Astrocyte (in vitro differentiated cells and primary cell): Measurements from ENCODE around the gene MEN1. TPM values are rescaled to one million over a fixed set of nuclear protein-coding genes. Genes with fewer than 3 reads are reported as not detected.

ENCODE experiments used
- DNase-seq: peaks from one replicate; pipeline ENCODE4 v3.0.0-alpha.2; 2010; ENCODE audit warnings: low read depth
- FAIRE-seq: peaks from 2 replicates; lab custom pipeline; 2011; peaks lifted over from hg19 to GRCh38; lab: Jason Lieb, UNC
- H2AFZ ChIP-seq: 2 replicates; pipeline ENCODE4 v1.6.0; 2012; ENCODE audit warnings: low read depth, low read length, inconsistent platforms
- H3K27ac ChIP-seq: 2 replicates; pipeline ENCODE4 v1.5.1; 2011; ENCODE audit warnings: low read depth, low read length, inconsistent platforms
- H3K27me3 ChIP-seq: 2 replicates; pipeline ENCODE4 v1.6.0; 2011; ENCODE audit warnings: low read length, inconsistent platforms; ENCODE audit not compliant: insufficient read depth
- H3K36me3 ChIP-seq: 2 replicates; pipeline ENCODE4 v1.5.1; 2011; ENCODE audit warnings: low read length, inconsistent platforms; ENCODE audit not compliant: insufficient read depth
- H3K4me1 ChIP-seq: 2 replicates; pipeline ENCODE4 v1.5.1; 2011; ENCODE audit warnings: low read length, inconsistent platforms; ENCODE audit not compliant: insufficient read depth
- H3K4me2 ChIP-seq: 2 replicates; pipeline ENCODE4 v1.6.0; 2012; ENCODE audit warnings: low read length, inconsistent platforms
- H3K4me3 ChIP-seq: 2 replicates; pipeline ENCODE4 v1.5.1; 2011; ENCODE audit warnings: low read depth, mild to moderate bottlenecking, low read length, inconsistent platforms; ENCODE audit not compliant: insufficient read depth
- H3K79me2 ChIP-seq: 2 replicates; pipeline ENCODE4 v1.6.0; 2012; ENCODE audit warnings: mild to moderate bottlenecking, low read length, inconsistent platforms; ENCODE audit not compliant: insufficient read depth
- H3K9ac ChIP-seq: 2 replicates; pipeline ENCODE4 v1.6.0; 2012; ENCODE audit warnings: mild to moderate bottlenecking, low read length, inconsistent platforms
- H3K9me3 ChIP-seq: 2 replicates; pipeline ENCODE4 v1.5.1; 2012; ENCODE audit warnings: low read depth, mild to moderate bottlenecking, low read length, inconsistent platforms; ENCODE audit not compliant: insufficient read depth
- H4K20me1 ChIP-seq: 2 replicates; pipeline ENCODE4 v1.6.0; 2012; ENCODE audit warnings: low read length, inconsistent platforms; ENCODE audit not compliant: insufficient read depth
- H3K27ac Mint-ChIP-seq: one replicate; pipeline ENCODE4 v1.8.0; 2021; ENCODE audit warnings: mild to moderate bottlenecking, mixed read lengths; ENCODE audit not compliant: unreplicated experiment
- H3K27me3 Mint-ChIP-seq: one replicate; pipeline ENCODE4 v1.8.0; 2021; ENCODE audit warnings: low read depth, mixed read lengths; ENCODE audit not compliant: unreplicated experiment
- H3K36me3 Mint-ChIP-seq: one replicate; pipeline ENCODE4 v1.8.0; 2021; ENCODE audit warnings: low read depth, mixed read lengths; ENCODE audit not compliant: unreplicated experiment
- H3K4me1 Mint-ChIP-seq: one replicate; pipeline ENCODE4 v1.8.0; 2021; ENCODE audit warnings: low read depth, mixed read lengths; ENCODE audit not compliant: unreplicated experiment
- H3K4me3 Mint-ChIP-seq: one replicate; pipeline ENCODE4 v1.8.0; 2021; ENCODE audit warnings: mild to moderate bottlenecking, moderate library complexity, mixed read lengths; ENCODE audit not compliant: unreplicated experiment
- H3K9me3 Mint-ChIP-seq: one replicate; pipeline ENCODE4 v1.8.0; 2021; ENCODE audit warnings: mild to moderate bottlenecking, mixed read lengths; ENCODE audit not compliant: unreplicated experiment
- CTCF ChIP-seq: IDR thresholded peaks from 2 replicates; pipeline ENCODE4 v1.5.1; 2011; ENCODE audit warnings: low read depth, mild to moderate bottlenecking, inconsistent platforms, low read length, moderate library complexity; ENCODE audit not compliant: insufficient read depth
- EZH2 ChIP-seq: IDR thresholded peaks from 2 replicates; pipeline ENCODE4 v1.6.1; 2012; ENCODE audit warnings: mild to moderate bottlenecking, low read length, inconsistent platforms; ENCODE audit not compliant: insufficient read depth
- total RNA-seq: library from RNA; stranded (reverse); gene quantifications from 2 replicates; pipeline ENCODE4 v1.2.1, GENCODE V29; 2021

Gene MEN1
- total RNA-seq, 1 donor from 2014 or later: 26.0 TPM

DNA sequence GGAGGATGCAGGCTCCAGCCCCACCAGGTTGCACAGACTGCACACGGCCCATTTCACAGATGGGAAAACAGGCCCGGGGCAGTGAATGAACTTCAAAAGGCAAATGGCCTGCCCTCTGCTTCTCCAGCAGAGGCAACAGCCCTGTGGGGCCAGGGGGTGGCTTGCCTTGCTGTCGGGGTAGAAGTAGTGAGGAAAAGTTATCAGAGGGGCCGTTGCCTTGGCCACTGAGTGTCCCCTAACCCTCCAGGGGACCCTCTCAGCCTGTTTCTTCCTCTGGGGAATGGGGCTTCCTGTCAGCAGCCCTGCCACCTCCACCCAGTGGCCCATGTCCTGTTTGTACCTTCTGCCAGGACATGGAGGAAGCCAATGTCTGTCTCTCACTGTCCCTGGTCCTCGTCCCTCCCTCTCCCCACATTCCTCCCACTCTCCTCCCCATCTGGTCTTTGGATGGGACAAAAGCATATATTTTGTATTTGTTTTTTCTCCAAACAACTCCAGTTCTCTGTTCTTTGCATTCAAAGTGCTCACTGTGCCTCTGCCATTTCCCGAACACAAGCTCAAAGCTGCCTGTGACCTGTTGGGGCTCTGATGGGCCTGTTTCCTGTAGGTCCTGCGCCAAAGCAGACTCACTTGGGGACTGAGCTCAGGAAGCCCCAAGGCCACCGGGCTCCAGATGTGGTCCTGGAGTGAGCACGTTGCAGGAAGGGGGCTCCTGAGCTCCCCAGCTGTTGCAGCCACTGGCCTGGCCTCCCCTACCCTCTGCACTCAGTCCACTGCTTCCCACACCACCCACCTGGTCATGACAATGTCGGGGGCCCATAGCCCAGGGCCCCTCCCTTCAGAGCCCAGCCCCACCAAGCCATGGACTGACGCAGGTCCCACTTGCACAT lies 16.8 kb downstream of the MEN1 start:
- no peak overlapping the region for H3K4me3 Mint-ChIP-seq
- Histone ChIP-seq H2AFZ (no peak overlapping the region), H3K4me2 (no peak overlapping the region), H3K4me1 (no peaks in the 10 kb centered on the region), H3K9ac (no peak overlapping the region), H3K4me3 (no peak overlapping the region), H3K9me3 (no peaks in the 10 kb centered on the region), H3K36me3 (no peaks in the 10 kb centered on the region), H3K27ac (no peak overlapping the region), H4K20me1 (no peaks in the 10 kb centered on the region), H3K27me3 (no peaks in the 10 kb centered on the region), H3K79me2 (no peaks in the 10 kb centered on the region)
- H3K9me3 Mint-ChIP-seq: no peaks in the 10 kb centered on the region
- peaks cover 8% of the 10 kb centered on the region for H3K36me3 Mint-ChIP-seq
- FAIRE-seq (no peak), DNase-seq (no peak)
- H3K4me1 Mint-ChIP-seq: no peaks in the 10 kb centered on the region
- H3K27ac Mint-ChIP-seq: no peak overlapping the region
- H3K27me3 Mint-ChIP-seq: no peaks in the 10 kb centered on the region
- TF ChIP-seq CTCF: no peak
- TF ChIP-seq EZH2: no peak

- no peaks in the 10 kb centered on the region for H3K79me2 ChIP-seq
- no peaks in the 10 kb centered on the region for H3K36me3 ChIP-seq
- H3K9me3 ChIP-seq: no peaks in the 10 kb centered on the region
- no peak overlapping the region for H3K4me2 ChIP-seq
- FAIRE-seq: no peak
- DNase-seq: no peak
- no peaks in the 10 kb centered on the region for H3K4me1 ChIP-seq
- no peak overlapping the region for H2AFZ ChIP-seq
- H3K27me3 ChIP-seq: no peaks in the 10 kb centered on the region
- Mint-ChIP-seq H3K36me3 (peaks cover 8% of the 10 kb centered on the region), H3K9me3 (no peaks in the 10 kb centered on the region), H3K4me3 (no peak overlapping the region), H3K4me1 (no peaks in the 10 kb centered on the region), H3K27ac (no peak overlapping the region), H3K27me3 (no peaks in the 10 kb centered on the region)
- no peak for TF ChIP-seq EZH2
- TF ChIP-seq CTCF: no peak
- H3K9ac ChIP-seq: no peak overlapping the region
- no peak overlapping the region for H3K4me3 ChIP-seq
- H4K20me1 ChIP-seq: no peaks in the 10 kb centered on the region
- H3K27ac ChIP-seq: no peak overlapping the region
Measured at GRCh38 chr11:64792482-64792881, 17.9 kb downstream of the MEN1 start.

GRCh38 chr11:64791781-64792291 lies 18.5 kb downstream of the MEN1 start:
- Mint-ChIP-seq H3K27me3 (no peaks in the 10 kb centered on the region), H3K9me3 (no peaks in the 10 kb centered on the region), H3K4me3 (no peak overlapping the region), H3K36me3 (peaks cover 8% of the 10 kb centered on the region), H3K27ac (no peak overlapping the region), H3K4me1 (no peaks in the 10 kb centered on the region)
- FAIRE-seq: no peak
- H3K36me3 ChIP-seq: no peaks in the 10 kb centered on the region
- H3K27ac ChIP-seq: no peak overlapping the region
- no peak overlapping the region for H3K4me3 ChIP-seq
- no peak overlapping the region for H3K9ac ChIP-seq
- no peaks in the 10 kb centered on the region for H3K79me2 ChIP-seq
- TF ChIP-seq EZH2 (no peak), CTCF (no peak)
- H4K20me1 ChIP-seq: no peaks in the 10 kb centered on the region
- no peaks in the 10 kb centered on the region for H3K4me1 ChIP-seq
- no peaks in the 10 kb centered on the region for H3K27me3 ChIP-seq
- no peak overlapping the region for H3K4me2 ChIP-seq
- H2AFZ ChIP-seq: no peak overlapping the region
- DNase-seq: no peak
- no peaks in the 10 kb centered on the region for H3K9me3 ChIP-seq
